Activated effector memory CD4-positive, alpha-beta T cell treated with Interleukin-2 at 50 U/mL for 16 hours (primary cell): ENCODE results near the gene TESMIN.

Source experiments
- DNase-seq: peaks from one replicate; pipeline ENCODE4 v3.0.0-alpha.2; 2020

TESMIN gene

GRCh38 chr11:68707527-68707926 lies 43.8 kb downstream of the TESMIN start:
- DNase-seq: no peak

- no peak for DNase-seq
Observed at GRCh38 chr11:68704887-68705286, 46.4 kb downstream of the TESMIN start.

GRCh38 chr11:68698993-68699392 lies 52.3 kb downstream of the TESMIN start:
- DNase-seq: no peak

- no peak for DNase-seq
Observed at GRCh38 chr11:68695531-68695930, 55.8 kb downstream of the TESMIN start.

- no peak for DNase-seq
Observed at GRCh38 chr11:68694431-68695297, 56.7 kb downstream of the TESMIN start.

GRCh38 chr11:68693484-68693882 lies 57.8 kb downstream of the TESMIN start:
- DNase-seq: no peak

- DNase-seq: no peak
Observed at GRCh38 chr11:68692871-68693483, 58.3 kb downstream of the TESMIN start.

GRCh38 chr11:68692115-68692514 lies 59.2 kb downstream of the TESMIN start:
- DNase-seq: no peak

GRCh38 chr11:68691402-68691784 lies 59.9 kb downstream of the TESMIN start:
- DNase-seq: no peak

GRCh38 chr11:68690671-68691401 lies 60.5 kb downstream of the TESMIN start:
- DNase-seq: peak; percentile 29

- DNase-seq: no peak
Observed at GRCh38 chr11:68689737-68690625, 61.3 kb downstream of the TESMIN start.

- DNase-seq: no peak
Observed at GRCh38 chr11:68688881-68689280, 62.4 kb downstream of the TESMIN start.

- no peak for DNase-seq
Observed at GRCh38 chr11:68687986-68688385, 63.3 kb downstream of the TESMIN start.

- DNase-seq: no peak
Observed at GRCh38 chr11:68687311-68687710, 64.0 kb downstream of the TESMIN start.

- no peak for DNase-seq
Observed at GRCh38 chr11:68686486-68686885, 64.8 kb downstream of the TESMIN start.

GRCh38 chr11:68685656-68686380 lies 65.5 kb downstream of the TESMIN start:
- no peak for DNase-seq

GRCh38 chr11:68684385-68685356 lies 66.6 kb downstream of the TESMIN start, which contains the start of gene GAL:
Gene GAL, plus strand, starts transcription at chr11:68684544. Its CDS starts 380 bp downstream, at chr11:68684924.
- no peak for DNase-seq

- no peak for DNase-seq
Observed at GRCh38 chr11:68683536-68684384, 67.6 kb downstream of the TESMIN start.

- DNase-seq: no peak
Observed at GRCh38 chr11:68683121-68683520, 68.2 kb downstream of the TESMIN start.

- no peak for DNase-seq
Observed at GRCh38 chr11:68682531-68682961, 68.8 kb downstream of the TESMIN start.
